Brain microvascular endothelial cell (primary cell): ENCODE measurements around the gene C7orf57.

ENCODE experiments used
- DNase-seq: peaks from one replicate; pipeline ENCODE4 v3.0.0-alpha.2; 2020
- H3K27ac ChIP-seq: fragments of 250-450 bp; sonication (Bioruptor Pico); 2 replicates; pipeline ENCODE4 v1.5.1; 2020; ENCODE audit warnings: mild to moderate bottlenecking, moderate library complexity
- H3K27me3 ChIP-seq: fragments of 250-450 bp; sonication (Bioruptor Pico); replicated peaks from 2 replicates; pipeline ENCODE4 v1.5.1; 2020; ENCODE audit warnings: mild to moderate bottlenecking
- H3K36me3 ChIP-seq: fragments of 250-450 bp; sonication (Bioruptor Pico); replicated peaks from 2 replicates; pipeline ENCODE4 v1.5.1; 2020; ENCODE audit warnings: mild to moderate bottlenecking
- H3K4me3 ChIP-seq: 2 replicates; pipeline ENCODE4 v1.5.1; 2011; ENCODE audit warnings: low read depth, mild to moderate bottlenecking, control low read depth, low read length, moderate library complexity
- in situ Hi-C: cut with HindIII; loops from 2 replicates; pipeline ENCODE4 v1.10.0; 2017; ENCODE audit warnings: low sequenced_read_pairs, low pct_ligation_motif_present
- TF ChIP-seq, protein P1 (sequence below): IDR thresholded peaks from 2 replicates; pipeline ENCODE4 v1.5.1; 2011; ENCODE audit warnings: low read depth, mild to moderate bottlenecking, moderate library complexity, low read length, control low read depth, inconsistent platforms; ENCODE audit errors: missing control alignments

C7orf57 gene

DNA sequence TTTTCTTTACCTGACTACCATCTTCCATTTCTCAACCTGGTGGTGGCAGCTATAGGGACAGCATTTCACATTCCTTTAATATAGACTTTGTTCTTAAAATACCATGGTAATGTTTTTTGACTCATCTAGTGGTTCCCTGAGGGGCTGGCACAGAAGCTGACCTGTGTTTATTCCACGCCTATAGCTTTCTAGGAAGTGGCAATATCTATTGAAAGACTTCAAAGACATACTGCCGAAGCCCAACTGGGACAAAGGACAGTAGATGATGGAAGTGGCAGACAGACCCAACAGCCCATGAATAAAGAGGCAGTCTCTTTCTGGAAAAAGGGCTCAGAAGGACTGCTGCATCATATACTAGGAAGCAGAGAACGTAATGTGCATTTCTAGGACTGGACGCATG lies 17.7 kb upstream of the C7orf57 start:
- TF ChIP-seq, protein P1, sequence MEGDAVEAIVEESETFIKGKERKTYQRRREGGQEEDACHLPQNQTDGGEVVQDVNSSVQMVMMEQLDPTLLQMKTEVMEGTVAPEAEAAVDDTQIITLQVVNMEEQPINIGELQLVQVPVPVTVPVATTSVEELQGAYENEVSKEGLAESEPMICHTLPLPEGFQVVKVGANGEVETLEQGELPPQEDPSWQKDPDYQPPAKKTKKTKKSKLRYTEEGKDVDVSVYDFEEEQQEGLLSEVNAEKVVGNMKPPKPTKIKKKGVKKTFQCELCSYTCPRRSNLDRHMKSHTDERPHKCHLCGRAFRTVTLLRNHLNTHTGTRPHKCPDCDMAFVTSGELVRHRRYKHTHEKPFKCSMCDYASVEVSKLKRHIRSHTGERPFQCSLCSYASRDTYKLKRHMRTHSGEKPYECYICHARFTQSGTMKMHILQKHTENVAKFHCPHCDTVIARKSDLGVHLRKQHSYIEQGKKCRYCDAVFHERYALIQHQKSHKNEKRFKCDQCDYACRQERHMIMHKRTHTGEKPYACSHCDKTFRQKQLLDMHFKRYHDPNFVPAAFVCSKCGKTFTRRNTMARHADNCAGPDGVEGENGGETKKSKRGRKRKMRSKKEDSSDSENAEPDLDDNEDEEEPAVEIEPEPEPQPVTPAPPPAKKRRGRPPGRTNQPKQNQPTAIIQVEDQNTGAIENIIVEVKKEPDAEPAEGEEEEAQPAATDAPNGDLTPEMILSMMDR, result no peak
- Histone ChIP-seq H3K36me3 (no peaks in the 10 kb centered on the region), H3K27ac (no peak overlapping the region), H3K27me3 (no peaks in the 10 kb centered on the region), H3K4me3 (no peak overlapping the region)
- no peak for DNase-seq
- in situ Hi-C loops, result no loop called here

DNA sequence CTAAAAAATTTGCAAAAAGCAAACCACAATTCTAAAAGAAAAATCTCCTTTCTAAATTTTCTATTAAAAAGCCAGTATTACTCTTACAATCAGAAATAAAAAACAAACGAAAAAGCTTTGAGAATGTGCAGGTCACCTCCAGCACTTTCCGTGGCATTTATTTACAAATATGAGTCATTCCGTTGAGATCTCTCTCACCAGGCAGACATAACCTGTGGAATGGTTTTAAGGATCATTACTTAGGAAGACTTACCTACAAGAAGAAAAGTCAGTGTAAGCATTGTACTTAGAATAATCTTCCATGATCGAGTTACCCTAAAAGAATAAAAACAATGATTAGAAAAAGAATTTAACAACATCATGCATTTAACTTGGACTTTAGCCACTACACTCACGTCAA lies 9.7 kb upstream of the C7orf57 start:
- DNase-seq, result no peak
- Histone ChIP-seq H3K27me3 (peaks cover 6% of the 10 kb centered on the region), H3K4me3 (no peak overlapping the region), H3K36me3 (no peaks in the 10 kb centered on the region), H3K27ac (no peak overlapping the region)
- in situ Hi-C loops, result no loop called here
- TF ChIP-seq, protein P1, result no peak

DNA sequence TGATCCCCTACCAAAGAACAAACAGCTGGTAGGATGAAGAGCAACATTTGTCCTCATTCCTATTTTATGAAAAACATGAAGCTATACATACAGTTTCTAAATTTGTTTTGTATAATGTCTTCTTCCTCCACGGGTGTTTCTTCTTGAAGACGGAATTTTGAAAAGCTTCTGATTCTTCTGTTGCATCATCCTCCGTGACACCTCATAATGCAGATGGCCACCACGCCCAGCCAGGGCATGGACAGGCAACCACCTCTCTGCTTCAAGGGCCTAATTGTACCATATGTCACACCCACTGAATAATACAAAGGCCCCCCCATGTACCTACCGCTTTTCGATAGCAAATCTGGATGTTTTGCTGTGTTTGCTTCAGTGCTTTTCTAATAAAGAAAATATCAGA lies 6.4 kb upstream of the C7orf57 start, which contains the start of gene SUN3:
SUN3 (minus strand) TSS at position 170 of the 400 bp plus-strand sequence; CDS start at position 1, 169 bp downstream.
- no peak within 1 kb of the TSS for H3K4me3 ChIP-seq
- no peaks in the 10 kb centered on the region for H3K36me3 ChIP-seq
- TF ChIP-seq, protein P1, result no peak
- peaks cover 6% of the 10 kb centered on the region for H3K27me3 ChIP-seq
- no peak for DNase-seq
- in situ Hi-C loops, result no loop called here
- H3K27ac ChIP-seq, result no peak within 1 kb of the TSS

DNA sequence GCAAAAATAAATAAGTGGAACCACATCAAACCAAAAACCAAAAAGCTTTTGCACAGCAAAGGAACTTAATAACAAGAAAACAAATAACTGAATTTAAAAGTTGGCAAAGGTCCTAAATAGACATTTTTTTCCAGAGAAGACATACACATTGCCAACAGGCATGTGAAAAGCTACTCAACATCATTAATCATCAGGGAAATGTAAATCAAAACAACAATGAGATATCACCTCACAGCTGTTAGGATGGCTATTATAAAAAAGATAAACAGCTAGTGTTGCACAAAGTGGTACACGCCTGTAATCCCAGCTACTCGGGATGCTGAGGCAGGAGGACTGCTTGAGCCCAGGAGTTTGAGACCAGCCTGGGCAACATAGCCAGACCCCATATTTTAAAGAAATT lies 4.2 kb upstream of the C7orf57 start:
- peaks cover 10% of the 10 kb centered on the region for H3K27me3 ChIP-seq
- no peaks in the 10 kb centered on the region for H3K36me3 ChIP-seq
- no peak for DNase-seq
- no peak overlapping the region for H3K27ac ChIP-seq
- H3K4me3 ChIP-seq, result no peak overlapping the region
- in situ Hi-C loops, result no loop called here
- TF ChIP-seq, protein P1, result no peak

DNA sequence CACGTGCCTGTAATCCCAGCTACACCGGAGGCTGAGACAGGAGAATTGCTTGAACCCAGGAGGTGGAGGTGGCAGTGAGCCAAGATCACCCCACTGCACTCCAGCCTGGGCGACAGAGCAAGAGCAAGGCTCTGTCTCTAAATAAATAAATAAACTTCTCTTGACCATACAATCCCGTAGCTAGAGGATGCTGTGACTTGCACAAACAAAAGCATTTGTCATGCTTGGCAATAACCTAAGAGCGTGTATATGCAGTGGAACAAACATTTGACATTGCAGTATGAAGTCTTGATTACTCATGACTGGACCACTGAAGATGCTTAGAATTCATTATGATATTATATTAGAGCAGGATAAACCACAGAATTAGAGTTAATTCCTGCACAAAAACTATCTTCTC lies 1.4 kb upstream of the C7orf57 start:
- no peaks in the 10 kb centered on the region for H3K36me3 ChIP-seq
- no peak overlapping the region for H3K27ac ChIP-seq
- TF ChIP-seq, protein P1, result no peak
- no peak for DNase-seq
- H3K4me3 ChIP-seq, result no peak overlapping the region
- in situ Hi-C loops, result no loop called here
- H3K27me3 ChIP-seq, result peaks cover 7% of the 10 kb centered on the region

DNA sequence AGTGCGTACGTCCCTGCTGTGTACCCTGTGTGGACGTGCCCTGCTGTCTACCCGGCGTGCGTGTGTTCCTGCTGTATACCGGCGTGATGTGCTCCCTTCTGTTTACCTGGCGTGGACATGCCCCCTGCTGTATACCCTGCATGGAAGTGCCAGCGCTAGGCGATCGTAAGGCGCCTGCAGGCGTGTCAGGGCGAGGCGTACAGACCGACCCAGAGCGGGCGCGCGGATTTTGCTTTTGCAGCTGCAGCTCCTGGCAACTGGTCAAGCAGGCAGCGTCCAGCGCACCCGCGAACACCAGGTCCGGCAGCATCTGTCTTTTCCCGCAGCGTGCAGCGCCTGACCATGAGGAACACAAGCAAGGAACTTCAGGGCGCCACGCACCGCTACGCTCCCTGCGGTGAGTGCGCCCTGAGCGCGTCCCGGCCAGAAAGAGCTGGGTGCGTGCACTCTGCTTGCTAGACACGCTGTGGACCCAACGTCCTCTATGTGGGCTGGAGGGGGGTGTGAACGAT lies 680 bp downstream of the C7orf57 start:
- TF ChIP-seq, protein P1, result no peak
- Histone ChIP-seq H3K4me3 (peak overlapping the region; percentile 65), H3K36me3 (no peaks in the 10 kb centered on the region), H3K27ac (no peak overlapping the region), H3K27me3 (peaks cover 7% of the 10 kb centered on the region)
- peak; percentile 15 for DNase-seq
- in situ Hi-C loops, result no loop called here
